NCI-H774 (cell line): Measurements from ENCODE around the gene TXNDC16.

Experiments
- DNase-seq: peaks from one replicate; lab custom pipeline; 2025; lab: John Stamatoyannopoulos, UW

TXNDC16 gene

GRCh38 chr14:52455291-52456088, 96.8 kb downstream of the TXNDC16 start:
- DNase-seq, result no peak

- no peak for DNase-seq
Measured at GRCh38 chr14:52447236-52447635, 105.1 kb downstream of the TXNDC16 start.

- DNase-seq, result no peak
Measured at GRCh38 chr14:52446355-52446754, 106.0 kb downstream of the TXNDC16 start.

GRCh38 chr14:52443506-52443905, 108.8 kb downstream of the TXNDC16 start:
- DNase-seq, result no peak

GRCh38 chr14:52442602-52443001, 109.7 kb downstream of the TXNDC16 start:
- DNase-seq, result no peak

DNA sequence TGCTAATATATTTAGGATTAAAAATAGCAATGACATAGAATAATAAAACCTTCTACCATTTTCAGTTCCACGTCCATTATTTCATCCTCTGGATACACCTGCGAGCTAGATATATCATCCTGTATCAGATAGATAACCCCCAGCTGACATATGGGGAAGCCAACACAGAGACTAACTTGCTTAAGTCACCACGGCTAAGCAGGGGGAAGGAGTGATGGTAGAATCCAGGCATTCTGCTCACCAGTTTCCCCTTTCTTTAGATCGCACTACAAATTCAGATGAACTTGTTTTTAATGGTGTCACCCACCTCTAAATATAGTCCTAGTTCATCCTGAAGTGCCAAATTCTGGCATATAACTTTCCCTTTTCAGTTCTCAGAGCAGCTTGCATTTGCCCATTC, 110.1 kb downstream of the TXNDC16 start:
- no peak for DNase-seq

DNA sequence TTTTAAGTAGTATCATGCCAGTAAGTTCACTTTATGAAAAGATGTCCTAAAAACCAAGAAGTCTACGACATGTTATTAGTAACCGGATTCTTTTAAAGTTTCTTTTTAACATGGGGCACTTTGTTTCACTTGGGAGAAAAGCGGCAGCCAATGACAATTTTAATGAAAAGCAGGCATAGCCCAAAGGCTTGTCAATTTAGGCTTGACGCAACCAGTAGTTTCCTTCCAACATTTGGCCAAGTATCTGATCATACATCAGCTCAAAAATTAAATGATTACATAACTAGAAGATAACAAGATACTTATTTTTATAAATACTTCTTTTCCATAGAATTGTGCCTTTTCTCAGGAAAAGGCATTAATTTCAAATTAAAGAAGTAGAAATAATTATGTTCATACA, 112.8 kb downstream of the TXNDC16 start:
- DNase-seq, result no peak

GRCh38 chr14:52434955-52435354, 117.3 kb downstream of the TXNDC16 start:
- no peak for DNase-seq

- no peak for DNase-seq
Measured at GRCh38 chr14:52430474-52430873, 121.8 kb downstream of the TXNDC16 start.

DNA sequence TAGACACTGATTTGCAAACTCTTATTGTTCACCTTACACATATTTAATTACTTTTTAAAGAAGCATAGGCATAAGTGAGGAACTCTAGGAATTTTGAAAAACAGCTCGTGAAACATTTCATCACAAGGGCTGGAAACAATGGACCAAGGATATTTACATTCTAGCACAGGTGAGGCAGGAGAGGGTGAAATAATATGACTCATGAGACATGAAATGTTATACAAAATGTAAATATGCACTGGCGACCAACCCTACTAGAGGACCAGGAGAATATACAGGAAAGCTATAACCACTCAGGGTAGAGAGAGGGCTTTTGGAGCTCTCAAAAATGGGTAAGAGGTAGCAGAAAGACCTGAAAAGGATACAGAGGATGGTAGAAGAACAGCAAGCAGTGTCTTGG, 122.9 kb downstream of the TXNDC16 start:
- no peak for DNase-seq

DNA sequence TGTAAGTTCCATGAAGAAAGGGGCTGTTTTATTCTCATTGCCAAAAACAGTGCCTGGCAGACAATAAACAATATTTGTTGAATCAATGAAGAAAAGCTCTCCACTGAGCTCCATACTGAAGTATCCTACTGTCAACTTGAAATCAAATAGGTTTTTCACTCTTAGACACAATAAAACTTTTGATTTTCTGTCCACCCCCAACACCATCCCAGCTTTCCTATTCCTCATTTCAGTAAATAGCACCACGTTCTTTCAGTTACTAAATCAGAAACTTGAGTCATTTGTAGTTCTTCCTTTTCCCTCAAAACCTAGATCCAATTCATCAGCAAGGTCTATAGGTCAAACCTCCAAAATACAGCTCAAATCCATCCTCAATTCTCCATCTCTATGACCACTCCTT, 124.8 kb downstream of the TXNDC16 start:
- DNase-seq, result no peak

DNA sequence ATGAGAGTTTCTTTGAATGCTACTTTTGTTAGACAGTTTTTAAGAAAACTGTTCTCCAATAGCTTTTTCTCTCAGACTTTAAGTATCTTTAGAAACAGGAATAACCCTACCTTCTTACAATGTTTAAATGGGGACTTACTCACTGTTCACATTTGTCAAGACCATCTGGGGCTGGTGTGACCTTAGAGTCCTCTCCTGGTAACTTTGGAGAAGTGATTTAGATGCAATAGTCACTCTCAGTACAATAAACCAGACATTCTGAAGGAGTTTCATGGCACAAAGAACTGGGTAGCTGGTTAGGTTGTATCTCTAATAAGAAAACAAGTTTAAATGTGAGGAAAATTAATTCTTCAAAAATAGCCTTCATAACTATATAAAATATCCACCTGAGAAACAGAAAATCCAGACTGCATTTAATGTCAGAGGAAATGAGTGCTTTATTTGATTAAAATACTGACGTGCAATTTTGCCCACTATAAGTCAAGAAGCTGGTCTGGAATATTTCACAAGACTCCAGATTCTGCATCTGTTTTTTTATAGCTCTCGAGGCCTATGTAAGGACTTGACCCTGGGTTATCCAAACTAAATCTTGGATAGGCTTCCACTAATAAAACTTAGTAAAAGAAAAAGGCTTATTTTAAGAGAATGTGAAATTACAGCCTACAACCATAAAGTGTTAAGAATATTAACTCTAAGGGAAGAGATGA, 129.5 kb downstream of the TXNDC16 start:
- no peak for DNase-seq

DNA sequence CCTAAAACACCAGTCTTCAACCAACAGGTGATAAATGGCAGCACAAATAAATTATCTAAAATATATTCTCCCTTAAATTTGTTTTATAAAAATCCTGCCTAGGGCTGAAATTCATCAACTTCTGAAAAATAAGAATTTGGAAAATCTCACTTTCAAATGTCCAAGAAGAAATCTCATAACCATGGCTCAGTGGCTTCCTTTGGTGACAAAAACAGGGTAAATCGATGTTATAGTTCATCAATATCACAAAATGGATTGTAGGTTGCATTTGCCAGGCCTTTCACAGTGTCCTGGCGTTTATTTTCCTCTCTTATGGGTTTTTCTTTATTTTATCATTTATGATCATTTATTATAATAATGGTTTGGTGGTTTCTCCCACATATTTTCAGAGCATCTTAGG, 135.2 kb downstream of the TXNDC16 start:
- DNase-seq, result no peak

- no peak for DNase-seq
Measured at GRCh38 chr14:52413729-52414408, 138.4 kb downstream of the TXNDC16 start.

- no peak for DNase-seq
Measured at GRCh38 chr14:52412426-52412825, 139.9 kb downstream of the TXNDC16 start.

DNA sequence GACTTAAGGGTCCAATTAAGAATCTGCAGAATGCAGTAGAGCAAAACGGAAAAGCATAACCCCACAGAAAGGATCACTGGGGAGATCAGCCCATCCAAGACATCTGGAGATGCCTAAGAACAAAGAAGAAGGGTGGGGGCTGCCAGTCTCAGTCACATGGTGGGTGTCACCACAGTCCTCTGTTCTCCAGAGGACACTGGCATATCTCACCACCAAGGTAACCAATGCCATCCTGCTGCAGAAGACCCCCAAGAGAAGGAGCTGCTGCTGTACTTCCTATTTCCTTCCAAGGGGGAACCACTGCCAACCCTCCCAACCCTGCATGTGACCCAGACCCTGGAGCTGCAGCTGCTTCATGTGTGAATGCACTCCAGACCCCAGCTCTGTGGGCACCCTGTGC, 147.0 kb downstream of the TXNDC16 start:
- no peak for DNase-seq

DNA sequence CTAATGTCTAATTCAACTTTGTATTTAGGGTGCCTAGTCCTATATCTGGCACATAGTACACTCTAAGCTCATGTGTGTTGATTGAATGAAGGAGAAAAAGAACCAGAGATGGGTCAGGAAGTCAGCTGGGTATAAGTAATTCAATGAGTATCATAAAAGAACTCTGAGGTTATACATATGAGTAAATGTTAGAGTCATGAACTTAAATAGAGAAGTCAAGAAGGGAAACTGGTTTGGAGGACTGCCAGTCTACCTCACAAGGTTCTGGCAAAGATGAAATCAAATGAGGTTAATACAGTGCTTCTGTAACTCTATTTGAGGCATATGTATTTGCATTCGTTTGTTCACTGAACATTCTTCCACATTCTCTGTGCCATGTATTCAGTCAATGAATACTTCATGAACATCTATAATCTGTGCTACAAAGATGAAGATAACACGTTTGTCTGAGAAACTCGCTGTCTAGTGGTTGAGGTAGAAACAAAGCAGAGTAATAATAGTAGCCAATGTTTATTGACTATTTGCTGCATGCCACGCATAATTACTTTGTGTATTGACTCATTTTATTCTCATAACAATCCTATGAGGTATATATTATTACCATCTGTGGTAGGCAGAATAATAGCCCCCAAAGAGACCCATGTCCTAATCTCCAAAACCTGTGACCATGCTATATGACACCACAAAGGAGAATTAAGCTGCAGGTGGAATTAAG, 149.3 kb downstream of the TXNDC16 start:
- DNase-seq, result no peak

DNA sequence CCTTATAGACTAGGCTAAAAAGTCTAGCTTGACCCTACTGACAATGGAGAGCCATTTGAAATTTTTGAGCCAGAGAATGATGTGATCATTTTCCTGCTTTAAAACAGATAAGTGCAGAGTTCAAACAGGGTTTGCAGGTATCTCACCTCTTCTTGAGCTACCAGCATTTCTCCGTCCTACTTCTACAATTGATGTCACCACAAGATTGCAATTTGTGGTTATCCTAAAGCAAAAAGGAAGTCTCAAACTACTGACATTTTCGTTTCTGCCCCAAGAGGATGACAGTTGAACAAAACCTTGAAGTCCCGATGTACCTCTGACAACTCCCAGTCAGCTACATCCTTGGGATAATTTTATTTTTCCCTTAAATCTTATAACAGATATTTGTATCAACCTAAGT, 151.5 kb downstream of the TXNDC16 start:
- no peak for DNase-seq

DNA sequence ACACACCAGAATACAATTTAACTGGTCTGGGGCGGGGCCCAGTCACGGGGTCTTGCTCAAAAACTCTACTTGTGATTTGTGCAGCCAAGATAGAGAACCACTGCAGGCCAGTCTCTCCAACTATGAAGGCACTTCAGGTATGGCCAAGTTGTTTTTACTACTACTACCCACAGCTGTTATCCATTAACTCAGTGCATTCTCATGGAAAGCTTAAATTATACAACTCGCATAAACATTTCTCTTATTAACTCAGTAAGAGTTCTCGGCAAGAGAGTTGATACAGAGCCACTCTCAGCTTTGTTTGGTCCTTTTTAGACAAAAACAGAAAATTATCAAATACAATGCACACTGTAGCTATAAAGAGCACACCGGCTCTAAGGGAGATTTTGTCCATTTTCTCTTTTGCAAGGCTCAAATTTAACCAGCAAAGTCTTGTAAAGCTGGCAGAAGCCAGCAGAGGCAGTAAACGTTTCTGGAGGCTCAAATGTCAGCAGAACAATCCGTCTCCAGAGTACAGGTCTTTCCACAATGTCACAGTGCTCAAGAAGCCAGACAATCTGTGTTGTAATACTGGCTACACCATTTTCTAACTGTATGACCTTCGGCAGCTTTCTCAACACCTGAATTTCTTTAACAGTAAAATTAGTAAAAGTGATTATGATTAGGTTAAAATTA, 152.2 kb downstream of the TXNDC16 start:
- no peak for DNase-seq

- no peak for DNase-seq
Measured at GRCh38 chr14:52399104-52399503, 153.2 kb downstream of the TXNDC16 start.

DNA sequence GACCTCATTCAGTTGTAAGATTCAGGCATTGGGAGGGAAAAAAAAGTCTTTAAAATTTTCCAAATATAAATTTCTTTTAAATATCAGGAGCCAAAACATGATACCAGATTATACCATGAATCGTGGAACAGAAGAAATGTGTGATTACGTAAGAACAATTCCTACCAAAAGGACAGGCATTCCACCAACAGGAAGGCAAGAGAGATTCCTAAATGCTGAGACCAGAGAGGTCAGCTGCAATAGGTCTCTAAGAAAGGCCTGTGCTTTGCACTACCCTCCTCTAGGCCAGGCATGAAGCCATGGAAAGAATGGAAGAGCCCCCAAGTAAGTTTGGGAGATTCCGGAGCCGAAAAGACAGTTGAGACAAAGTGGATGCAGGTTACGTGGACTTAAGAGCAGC, 154.5 kb downstream of the TXNDC16 start:
- no peak for DNase-seq

DNA sequence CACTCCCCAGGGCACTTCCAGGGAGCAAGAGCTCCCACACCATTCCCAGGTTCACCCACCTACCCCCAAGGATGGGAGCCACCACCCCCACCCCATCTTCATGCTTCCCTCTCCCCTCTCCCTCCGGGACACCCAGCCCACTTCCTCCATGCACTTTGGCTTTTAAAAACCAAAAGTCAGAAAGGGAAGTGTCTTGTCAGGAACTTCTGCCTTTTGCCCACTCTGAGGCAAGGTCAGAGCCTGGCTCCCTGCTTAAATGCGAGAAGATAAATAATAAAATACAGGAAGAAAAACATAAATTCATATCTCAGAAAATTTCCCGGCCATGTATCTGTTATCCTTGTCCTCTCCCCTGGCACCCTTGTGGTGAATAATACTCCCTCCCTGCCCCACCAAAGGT, 156.6 kb downstream of the TXNDC16 start:
- no peak for DNase-seq
